Stimulated activated CD8-positive, alpha-beta memory T cell treated with anti-CD3 and anti-CD28 coated beads, Interleukin-7, amount 100 ng/mL, for 24 hours (primary cell): ENCODE measurements around the gene SEC16B.

Experiments used
- DNase-seq: peaks from one replicate; pipeline ENCODE4 v3.0.0-alpha.2; 2020; ENCODE audit warnings: low read depth

Gene SEC16B

GRCh38 chr1:177937931-177938330, 31.9 kb downstream of the SEC16B start:
- no peak for DNase-seq

DNA sequence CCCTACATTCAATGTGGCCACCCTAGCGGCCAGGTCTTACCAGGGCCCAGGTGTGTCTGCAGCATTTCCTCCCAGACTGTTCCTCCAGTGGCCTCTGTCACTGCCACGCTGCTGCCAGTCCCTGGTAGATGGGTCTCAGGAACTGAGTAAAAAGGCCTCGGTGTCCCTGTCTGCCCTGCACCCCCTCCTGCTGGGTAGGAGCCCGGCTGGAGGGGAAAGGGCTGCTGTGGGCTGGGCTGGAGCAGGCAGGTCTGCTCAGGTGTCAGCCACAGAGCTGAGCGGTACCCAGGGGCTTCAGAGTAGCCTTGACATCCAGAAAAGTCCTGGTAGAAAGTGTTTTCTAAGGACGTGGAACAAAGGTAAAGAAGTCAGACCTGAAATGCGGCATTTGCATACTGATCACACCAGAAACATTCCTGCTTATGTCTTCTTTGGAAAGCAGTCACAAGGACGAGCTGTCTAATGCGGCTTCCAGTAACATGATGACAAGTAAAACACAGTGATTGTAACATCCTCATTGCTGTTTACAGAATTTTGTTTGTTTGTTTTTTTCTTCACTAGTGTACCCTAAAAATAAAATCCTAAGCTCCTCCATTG, 32.6 kb downstream of the SEC16B start:
- DNase-seq = no peak

DNA sequence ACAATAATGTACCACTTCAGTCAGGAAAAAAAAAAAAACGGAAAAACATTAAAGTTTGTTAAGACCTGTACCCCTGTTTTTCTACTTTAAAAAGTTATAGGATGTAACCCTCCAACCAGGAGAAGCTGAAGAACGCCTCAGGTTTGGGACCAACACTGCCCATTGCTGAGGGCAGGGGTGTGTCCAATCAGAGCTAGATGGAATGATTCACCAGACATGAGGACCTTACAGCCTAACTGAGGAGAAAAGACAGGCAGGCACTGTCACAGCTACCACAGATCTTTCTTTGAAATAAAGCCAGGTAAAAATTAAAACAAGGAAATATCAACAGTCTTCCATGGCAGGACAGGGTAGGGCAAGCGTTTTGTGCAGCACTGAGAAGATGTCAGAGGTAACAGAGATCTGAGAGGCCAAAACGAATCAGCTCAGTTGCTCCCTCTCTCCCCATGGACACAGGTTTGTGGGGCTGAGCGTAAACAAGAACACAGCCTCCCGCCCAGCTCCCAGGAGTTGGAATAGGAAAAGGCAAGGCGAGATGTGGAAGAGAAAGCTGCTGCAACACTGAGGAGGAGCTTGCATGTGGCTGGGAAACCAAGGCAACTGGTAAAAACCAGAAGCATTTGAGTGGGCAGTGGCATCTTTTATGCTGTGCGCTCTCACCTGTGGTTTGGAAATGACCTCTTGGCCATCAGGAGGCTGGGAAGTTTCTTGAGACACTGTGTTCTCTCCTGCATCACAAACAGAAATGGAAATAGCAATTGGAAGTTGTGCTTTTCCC, 34.0 kb downstream of the SEC16B start:
- no peak for DNase-seq

GRCh38 chr1:177934927-177935326, 34.9 kb downstream of the SEC16B start:
- no peak for DNase-seq

DNA sequence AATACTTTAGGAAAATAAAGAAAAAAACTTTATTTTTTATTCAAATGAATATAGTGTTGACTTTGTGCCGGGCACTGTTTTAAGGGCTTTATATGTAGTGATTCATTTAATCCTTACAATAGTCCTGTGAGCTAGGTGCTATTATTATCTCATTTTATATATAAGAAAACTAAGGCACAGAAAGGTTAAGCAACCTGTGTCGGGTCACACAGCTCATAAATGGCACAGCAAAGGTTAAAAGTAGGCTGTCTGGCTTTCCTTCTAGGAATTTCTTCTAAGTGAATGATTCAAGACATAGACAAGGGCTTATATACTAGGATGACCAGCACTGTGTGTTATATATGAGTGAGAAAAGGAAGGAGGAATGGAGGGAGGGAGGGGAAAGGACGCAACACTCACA, 35.4 kb downstream of the SEC16B start:
- no peak for DNase-seq

DNA sequence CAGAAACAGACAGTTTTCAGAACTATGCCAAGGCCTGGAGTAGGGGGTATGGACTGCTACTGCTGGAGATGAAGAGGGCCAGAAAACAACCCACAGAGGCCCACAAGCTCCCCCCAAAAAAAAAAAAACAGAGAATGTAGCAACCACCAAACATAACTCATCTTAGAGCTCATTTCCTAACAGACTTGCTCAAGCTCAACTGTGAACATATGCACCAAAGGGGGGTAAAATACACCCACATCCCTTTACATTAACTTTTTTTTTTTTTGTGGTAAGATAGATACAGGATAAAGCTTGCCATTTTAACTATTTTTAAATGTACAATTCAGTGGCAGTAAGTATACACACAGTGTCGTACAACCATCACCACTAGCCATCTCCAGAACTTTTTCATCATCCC, 36.0 kb downstream of the SEC16B start:
- no peak for DNase-seq

DNA sequence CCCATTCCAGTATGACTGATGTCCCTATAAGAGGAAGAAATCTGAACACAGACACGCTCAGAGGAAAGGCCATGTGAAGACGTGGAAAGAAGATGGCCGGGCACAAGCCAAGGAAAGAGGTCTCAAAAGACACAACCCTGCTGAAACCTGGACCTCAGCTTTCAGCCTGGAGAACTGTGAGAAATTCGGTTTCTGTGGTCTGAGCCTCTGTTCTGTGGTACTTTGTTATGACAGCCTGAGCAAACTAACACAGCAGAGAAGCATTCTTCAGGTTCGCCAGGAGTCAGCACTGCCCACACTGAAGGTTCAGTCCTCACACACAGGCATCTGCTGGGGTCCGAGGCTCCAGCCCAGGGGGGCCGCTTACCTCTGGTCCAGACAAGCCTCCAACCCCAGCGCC, 37.7 kb downstream of the SEC16B start:
- no peak for DNase-seq

GRCh38 chr1:177928952-177929351, 40.9 kb downstream of the SEC16B start:
- no peak for DNase-seq

- no peak for DNase-seq
Observed at GRCh38 chr1:177928194-177928593, 41.7 kb downstream of the SEC16B start.

GRCh38 chr1:177927021-177927596, 42.7 kb downstream of the SEC16B start:
- DNase-seq = no peak

DNA sequence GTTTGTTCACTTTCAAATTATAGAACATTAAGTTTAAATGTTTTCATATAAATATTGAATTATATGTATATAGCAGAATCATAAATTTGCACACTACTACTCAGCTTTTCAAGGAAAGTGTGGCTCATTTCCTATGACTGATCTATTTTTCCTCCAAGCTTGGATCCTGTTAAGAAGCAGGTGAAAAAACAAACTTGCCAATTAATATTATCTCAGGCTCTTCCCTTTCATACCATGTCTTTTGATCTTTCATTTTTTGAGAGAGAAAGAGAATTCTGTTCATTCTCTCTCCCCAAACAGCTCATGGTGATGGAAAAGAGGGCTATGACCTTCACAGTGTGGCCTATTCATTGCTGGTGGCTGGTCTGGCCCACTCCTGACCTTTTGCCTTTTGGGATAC, 43.7 kb downstream of the SEC16B start:
- no peak for DNase-seq

- DNase-seq = no peak
Observed at GRCh38 chr1:177925006-177925405, 44.9 kb downstream of the SEC16B start.

GRCh38 chr1:177923441-177923840, 46.4 kb downstream of the SEC16B start:
- no peak for DNase-seq

DNA sequence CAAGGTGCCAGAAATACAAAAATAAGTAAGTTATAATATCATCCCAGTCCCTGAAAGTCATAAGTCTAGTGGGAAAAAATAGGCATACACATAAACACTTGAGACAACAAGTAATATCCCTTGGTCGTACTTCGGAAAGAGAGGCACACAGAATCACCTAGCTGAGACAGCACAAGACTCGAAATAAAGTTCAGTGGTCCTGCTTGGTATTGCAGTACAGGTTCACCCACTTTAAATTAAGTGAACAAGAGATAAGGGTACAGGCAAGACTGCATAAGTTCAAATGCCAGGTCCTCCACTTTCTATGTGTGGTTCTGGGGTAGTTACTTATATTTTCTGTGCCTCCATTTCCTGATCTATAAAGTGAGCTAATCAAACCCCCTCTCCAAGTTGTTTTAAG, 47.6 kb downstream of the SEC16B start:
- no peak for DNase-seq

DNA sequence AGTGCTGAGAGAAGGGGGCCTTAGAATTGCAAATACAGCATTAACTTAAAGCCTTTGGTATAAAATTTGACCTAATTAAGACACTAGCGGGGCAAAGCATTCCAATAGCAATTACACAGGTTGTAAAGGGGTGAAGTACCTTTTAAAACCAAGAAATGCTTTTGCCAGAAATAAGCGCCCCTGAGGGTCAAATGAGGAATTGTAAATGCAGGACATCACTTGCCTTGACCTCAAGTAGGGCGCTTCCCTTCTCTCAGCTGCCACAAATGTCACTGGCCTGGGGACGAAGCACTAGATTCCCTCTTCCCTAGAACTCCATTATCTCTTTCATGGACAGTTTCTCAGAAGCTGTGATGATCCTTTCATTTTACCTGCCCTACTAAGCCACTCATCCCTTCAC, 48.3 kb downstream of the SEC16B start:
- DNase-seq = no peak

DNA sequence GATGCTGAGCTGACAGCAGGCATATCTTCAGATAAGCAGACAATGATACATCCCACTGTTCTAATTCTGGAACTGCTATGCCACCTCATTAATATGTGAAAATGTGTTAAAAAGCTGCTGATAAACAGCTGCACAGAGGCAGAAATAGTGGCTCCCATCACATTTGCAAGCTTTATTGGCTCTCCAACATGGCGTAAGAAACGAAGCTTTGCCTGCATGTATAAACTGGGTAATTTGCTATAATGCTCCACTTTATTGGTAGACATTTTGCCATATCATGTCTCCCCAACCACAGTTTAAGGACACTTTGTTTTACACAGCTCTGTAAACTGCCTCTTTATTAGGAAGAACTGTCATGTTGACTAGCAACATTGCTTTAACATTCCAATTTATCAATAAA, 49.8 kb downstream of the SEC16B start:
- DNase-seq = no peak

DNA sequence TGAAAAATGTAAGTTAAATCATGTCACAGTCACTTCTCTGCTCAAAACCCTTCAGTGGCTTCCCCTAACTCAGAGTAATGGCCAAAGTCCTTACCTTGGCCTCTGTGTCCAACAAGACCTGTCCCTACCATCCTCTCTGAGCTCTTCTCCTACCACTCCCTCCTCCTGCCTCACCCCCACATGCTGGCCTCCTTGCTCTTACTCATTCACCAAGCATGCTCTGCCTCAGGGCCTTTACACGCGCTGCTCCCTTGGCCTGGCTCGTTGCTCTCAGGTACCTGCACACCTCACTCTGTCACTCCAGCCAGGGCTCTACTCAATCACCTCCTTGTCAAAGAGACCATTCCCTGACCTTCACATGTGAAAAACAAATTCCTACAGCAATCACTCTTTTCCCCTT, 54.2 kb downstream of the SEC16B start:
- DNase-seq = no peak

GRCh38 chr1:177914603-177915002, 55.3 kb downstream of the SEC16B start:
- no peak for DNase-seq

DNA sequence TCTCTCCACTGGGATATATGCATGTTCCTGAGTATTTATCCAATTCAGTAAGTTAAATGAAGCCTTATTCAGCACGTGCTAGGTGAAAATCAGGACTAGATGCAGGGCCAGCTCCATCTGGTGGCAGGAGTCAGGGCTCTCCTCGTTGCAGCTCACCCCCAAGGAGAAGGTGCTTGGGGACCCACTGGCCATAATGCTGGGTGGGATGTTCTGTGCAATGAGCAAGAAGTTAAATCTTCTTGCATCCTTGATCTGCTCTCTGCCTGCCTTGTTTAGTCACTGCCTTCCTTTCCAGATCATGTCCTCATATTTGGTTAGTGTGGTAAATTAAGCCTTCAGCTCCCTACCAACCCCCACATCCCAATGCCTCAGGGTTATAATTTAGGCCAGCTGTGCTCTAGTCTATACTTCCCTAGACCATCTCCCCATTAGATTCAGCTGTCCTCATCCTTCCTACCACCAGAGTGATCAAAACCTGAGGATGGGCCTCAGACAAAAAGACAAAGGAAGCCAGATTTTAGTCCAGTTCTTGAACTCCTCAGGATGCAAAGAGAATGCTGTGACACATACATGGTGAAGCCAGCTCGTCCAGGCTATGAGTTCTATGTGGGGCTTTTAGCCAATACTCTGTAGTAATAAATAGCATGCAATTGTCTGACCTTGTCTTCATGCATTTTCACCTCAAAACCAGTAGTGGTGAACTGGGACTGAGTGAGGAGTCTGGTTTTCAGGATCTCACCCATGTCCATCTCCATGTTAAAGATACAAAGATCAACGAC, 55.9 kb downstream of the SEC16B start:
- DNase-seq = no peak

GRCh38 chr1:177912991-177913390, 56.9 kb downstream of the SEC16B start:
- DNase-seq = no peak

DNA sequence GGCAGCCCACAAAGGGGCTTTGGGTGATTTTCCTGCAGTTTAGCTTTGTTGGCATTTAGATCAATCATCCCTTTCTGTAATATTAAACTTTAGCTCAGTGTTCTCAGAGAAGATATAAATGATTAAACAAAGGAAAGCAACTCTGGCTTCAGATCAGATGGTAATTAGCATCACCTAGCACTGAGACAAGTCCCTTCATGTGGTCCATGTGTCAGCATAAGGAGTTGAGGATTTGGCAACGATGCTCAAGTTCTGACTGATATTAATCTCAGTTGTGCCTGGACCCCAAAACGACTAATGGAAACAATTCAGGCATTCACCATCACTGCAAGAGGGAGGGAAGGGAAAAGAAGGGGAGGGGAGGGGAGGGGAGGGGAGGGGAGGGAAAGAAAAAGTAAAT, 60.4 kb downstream of the SEC16B start:
- no peak for DNase-seq

DNA sequence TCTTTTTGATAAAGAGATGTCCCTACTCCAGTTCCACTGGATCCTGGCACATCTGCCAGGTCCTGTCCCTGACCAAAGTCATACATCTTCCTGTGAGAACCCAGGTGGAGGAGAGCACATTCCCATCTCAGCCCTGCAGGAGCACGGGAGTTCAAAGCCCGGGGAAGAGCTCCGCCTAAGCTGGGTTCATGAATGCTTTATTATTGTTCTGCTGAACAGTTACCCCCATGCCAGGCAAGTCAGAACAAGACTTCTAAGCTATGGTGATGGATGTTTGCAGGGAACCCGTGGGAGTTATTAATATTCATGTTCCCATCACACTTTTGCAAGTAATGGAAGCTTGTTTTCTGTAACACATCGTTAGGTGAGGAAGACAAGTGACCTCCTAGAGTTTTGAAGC, 62.9 kb downstream of the SEC16B start:
- no peak for DNase-seq

GRCh38 chr1:177905686-177906085, 64.2 kb downstream of the SEC16B start:
- no peak for DNase-seq
